HG02852 (cell line): ENCODE results near the gene AEBP1.

Source experiments
- ATAC-seq: cut with Tn5 transposase; IDR thresholded peaks from one replicate; pipeline ENCODE4 v1.9.1; 2021; ENCODE audit warnings: mild to moderate bottlenecking, moderate library complexity; ENCODE audit not compliant: unreplicated experiment

AEBP1 gene

GRCh38 chr7:44103923-44104859, at the start of gene AEBP1:
Gene AEBP1, plus strand, starts transcription at chr7:44104345. Its CDS starts 321 bp downstream, at chr7:44104666.
- no peak for ATAC-seq

- ATAC-seq, result no peak
Observed at GRCh38 chr7:44056681-44057080, 47.5 kb upstream of the AEBP1 start.

GRCh38 chr7:44057181-44057848, 46.8 kb upstream of the AEBP1 start:
- ATAC-seq, result no peak

GRCh38 chr7:44057849-44058758, 46.0 kb upstream of the AEBP1 start:
- ATAC-seq, result no peak

- no peak for ATAC-seq
Observed at GRCh38 chr7:44058759-44059218, 45.4 kb upstream of the AEBP1 start.

- peak; percentile 61 for ATAC-seq
Observed at GRCh38 chr7:44059219-44060090, 44.7 kb upstream of the AEBP1 start.

- no peak for ATAC-seq
Observed at GRCh38 chr7:44060091-44060947, 43.8 kb upstream of the AEBP1 start.

GRCh38 chr7:44060948-44061644, 43.0 kb upstream of the AEBP1 start:
- no peak for ATAC-seq

- ATAC-seq, result no peak
Observed at GRCh38 chr7:44061645-44062179, 42.4 kb upstream of the AEBP1 start.

GRCh38 chr7:44062180-44062902, 41.8 kb upstream of the AEBP1 start:
- ATAC-seq, result no peak

GRCh38 chr7:44062903-44063295, 41.2 kb upstream of the AEBP1 start:
- no peak for ATAC-seq

- ATAC-seq, result no peak
Observed at GRCh38 chr7:44063547-44063893, 40.6 kb upstream of the AEBP1 start.

- ATAC-seq, result no peak
Observed at GRCh38 chr7:44063894-44064651, 40.1 kb upstream of the AEBP1 start.

- ATAC-seq, result no peak
Observed at GRCh38 chr7:44064791-44065430, 39.2 kb upstream of the AEBP1 start.

GRCh38 chr7:44065431-44066110, 38.6 kb upstream of the AEBP1 start, which contains the start of gene PGAM2:
Gene PGAM2, minus strand, starts transcription at chr7:44065567. Its CDS starts 38 bp downstream, at chr7:44065529.
- no peak for ATAC-seq

- ATAC-seq, result no peak
Observed at GRCh38 chr7:44066111-44066460, 38.1 kb upstream of the AEBP1 start.
